ENCODE measurements around the gene GDF15. TPM values are rescaled to one million over a fixed set of nuclear protein-coding genes. Genes with fewer than 3 reads are reported as not detected.

Gene GDF15
- total RNA-seq, 1 experiment from 2014 or later = 15.1 TPM

GRCh38 chr19:18424122-18424889 is 38.3 kb downstream of the GDF15 start:
- Histone ChIP-seq H3K9me2 (ENCODE audit: insufficient read depth) (no peaks in the 10 kb centered on the region), H3K27me3 (ENCODE audit: insufficient read depth, low read depth) (no peaks in the 10 kb centered on the region), H4K20me1 (ENCODE audit: insufficient read depth) (peaks cover 61% of the 10 kb centered on the region), H3F3A (ENCODE audit: insufficient read depth, low read depth) (peaks cover 8% of the 10 kb centered on the region; the same call in 1 of the 2 replicates), H3K27ac (no peak overlapping the region), H2AFZ (no peak overlapping the region), H3K9me3 (ENCODE audit: insufficient read depth, low read depth) (no peaks in the 10 kb centered on the region), H3K79me2 (ENCODE audit: low read depth) (peaks cover 44% of the 10 kb centered on the region), H3K4me3 (no peak overlapping the region), H3K4me2 (no peak overlapping the region), H3K4me1 (replicated peaks; ENCODE audit: insufficient read depth) (peaks cover 12% of the 10 kb centered on the region), H3K36me3 (ENCODE audit: low read depth) (no peaks in the 10 kb centered on the region)
- DNase-seq = no peak
- no TSS peak for BruUV-seq (replicated peaks)
- intact Hi-C loops (cut with micrococcal nuclease; ENCODE audit: unreplicated experiment) = no loop called here
- ChIA-PET CTCF (interaction anchor here (0.5 kb wide), 1 partner anchor 478 kb away, joined by 4 read pairs; no protein-coding TSS in a partner anchor), POLR2A (ENCODE audit: unreplicated experiment) (no interaction called here)
- no peak for TF ChIP-seq EZH2 (IDR thresholded peaks at IDR 0.05; ENCODE audit: low read depth)
- no peak for TF ChIP-seq CTCF (conservative IDR thresholded peaks at IDR 0.05)

GRCh38 chr19:18424890-18425514 is 39.0 kb downstream of the GDF15 start:
- Histone ChIP-seq H4K20me1 (ENCODE audit: insufficient read depth) (peaks cover 61% of the 10 kb centered on the region), H3K36me3 (ENCODE audit: low read depth) (no peaks in the 10 kb centered on the region), H3K4me1 (replicated peaks; ENCODE audit: insufficient read depth) (peaks cover 12% of the 10 kb centered on the region), H3K4me2 (no peak overlapping the region), H2AFZ (no peak overlapping the region), H3K9me3 (ENCODE audit: insufficient read depth, low read depth) (no peaks in the 10 kb centered on the region), H3K27ac (no peak overlapping the region), H3K27me3 (ENCODE audit: insufficient read depth, low read depth) (no peaks in the 10 kb centered on the region), H3F3A (ENCODE audit: insufficient read depth, low read depth) (peaks cover 8% of the 10 kb centered on the region; the same call in 1 of the 2 replicates), H3K9me2 (ENCODE audit: insufficient read depth) (no peaks in the 10 kb centered on the region), H3K4me3 (no peak overlapping the region), H3K79me2 (ENCODE audit: low read depth) (peaks cover 41% of the 10 kb centered on the region)
- BruUV-seq (replicated peaks) = no TSS peak
- POLR2A ChIA-PET (ENCODE audit: unreplicated experiment) = no interaction called here
- CTCF ChIA-PET = interaction anchor here (0.5 kb wide), 1 partner anchor 497 kb away, joined by 5 read pairs; no protein-coding TSS in a partner anchor
- TF ChIP-seq CTCF (conservative IDR thresholded peaks at IDR 0.05) = no peak
- no peak for TF ChIP-seq EZH2 (IDR thresholded peaks at IDR 0.05; ENCODE audit: low read depth)
- intact Hi-C loops (cut with micrococcal nuclease; ENCODE audit: unreplicated experiment) = no loop called here
- DNase-seq = no peak

- no TSS peak for BruUV-seq (replicated peaks)
- ChIA-PET POLR2A (ENCODE audit: unreplicated experiment) (no interaction called here), CTCF (interaction anchor here (0.5 kb wide), 1 partner anchor 497 kb away, joined by 5 read pairs; no protein-coding TSS in a partner anchor)
- Histone ChIP-seq H4K20me1 (ENCODE audit: insufficient read depth) (peaks cover 55% of the 10 kb centered on the region), H3K27ac (no peak overlapping the region), H3K4me3 (no peak overlapping the region), H3K4me1 (replicated peaks; ENCODE audit: insufficient read depth) (peaks cover 5% of the 10 kb centered on the region; the same call in 1 of the 2 replicates), H3K27me3 (ENCODE audit: insufficient read depth, low read depth) (no peaks in the 10 kb centered on the region), H3K9me2 (ENCODE audit: insufficient read depth) (no peaks in the 10 kb centered on the region), H3K4me2 (no peak overlapping the region), H3K9me3 (ENCODE audit: insufficient read depth, low read depth) (no peaks in the 10 kb centered on the region), H3F3A (ENCODE audit: insufficient read depth, low read depth) (peaks cover 2% of the 10 kb centered on the region; the same call in 1 of the 2 replicates), H3K79me2 (ENCODE audit: low read depth) (peaks cover 33% of the 10 kb centered on the region), H2AFZ (no peak overlapping the region), H3K36me3 (ENCODE audit: low read depth) (no peaks in the 10 kb centered on the region)
- intact Hi-C loops (cut with micrococcal nuclease; ENCODE audit: unreplicated experiment) = no loop called here
- no peak for DNase-seq
- no peak for TF ChIP-seq EZH2 (IDR thresholded peaks at IDR 0.05; ENCODE audit: low read depth)
- no peak for TF ChIP-seq CTCF (conservative IDR thresholded peaks at IDR 0.05)
Measured at GRCh38 chr19:18425515-18426415, 39.8 kb downstream of the GDF15 start.

Measured in PC-9 (cell line).